HT-29 (cell line): ENCODE measurements around the gene PRKN. TPM values are rescaled to one million over a fixed set of nuclear protein-coding genes. Genes with fewer than 3 reads are reported as not detected.
"Not testable (repeated sequence)": the region's sequence is repeated elsewhere in the genome, so short reads cannot be mapped to it uniquely, and the experiment has no call there.

Experiments used
- DNase-seq: peaks from one replicate; pipeline ENCODE4 v3.0.0-alpha.2; 2015; ENCODE audit warnings: low spot score
- total RNA-seq: library from RNA; depleted of rRNA; stranded (reverse); fragments of >200 nt; shearing (Covaris generic); gene quantifications from 2 replicates; pipeline ENCODE4 v1.2.3, GENCODE V29; 2014

Gene PRKN
- total RNA-seq, 1 experiment from 2014 or later: 3.4 TPM

DNA sequence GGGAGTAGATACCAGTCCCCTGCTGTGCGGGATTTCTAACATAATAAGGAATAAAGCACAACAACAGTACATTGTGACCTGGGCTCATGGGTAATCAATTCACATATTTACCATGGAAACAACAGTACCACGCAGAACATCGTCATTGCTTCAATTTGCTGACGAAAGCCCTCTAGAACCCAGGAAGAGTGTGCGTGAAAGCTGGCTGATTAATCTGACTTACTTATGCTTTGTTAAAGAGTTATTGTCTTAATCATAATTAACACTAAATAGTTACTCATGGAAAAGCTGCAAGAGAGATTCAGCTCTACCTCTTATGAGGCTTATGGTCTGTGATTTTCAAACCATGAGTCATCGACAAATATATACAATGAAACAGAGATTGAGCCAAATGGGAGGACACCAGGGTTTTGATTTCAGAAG is 809.4 kb downstream of the PRKN start:
- no peak for DNase-seq

DNA sequence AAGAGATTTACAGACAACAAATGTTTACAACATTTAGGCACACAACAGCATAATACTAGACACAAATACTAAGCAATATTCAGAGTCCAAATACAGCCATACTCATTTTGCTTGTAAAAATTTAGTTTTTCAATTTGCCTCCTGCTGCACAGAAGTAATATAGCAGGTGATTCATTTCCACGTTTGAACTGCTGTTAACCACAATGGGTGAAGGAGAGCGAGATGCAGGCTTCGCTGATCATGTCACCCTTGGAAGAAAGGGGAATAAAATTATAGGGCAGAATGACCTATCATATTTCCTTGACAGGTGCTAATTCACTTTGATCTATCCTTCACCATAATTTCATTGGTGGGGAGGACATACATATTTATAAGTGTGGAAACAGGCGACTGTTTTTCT is 809.9 kb downstream of the PRKN start:
- no peak for DNase-seq

DNA sequence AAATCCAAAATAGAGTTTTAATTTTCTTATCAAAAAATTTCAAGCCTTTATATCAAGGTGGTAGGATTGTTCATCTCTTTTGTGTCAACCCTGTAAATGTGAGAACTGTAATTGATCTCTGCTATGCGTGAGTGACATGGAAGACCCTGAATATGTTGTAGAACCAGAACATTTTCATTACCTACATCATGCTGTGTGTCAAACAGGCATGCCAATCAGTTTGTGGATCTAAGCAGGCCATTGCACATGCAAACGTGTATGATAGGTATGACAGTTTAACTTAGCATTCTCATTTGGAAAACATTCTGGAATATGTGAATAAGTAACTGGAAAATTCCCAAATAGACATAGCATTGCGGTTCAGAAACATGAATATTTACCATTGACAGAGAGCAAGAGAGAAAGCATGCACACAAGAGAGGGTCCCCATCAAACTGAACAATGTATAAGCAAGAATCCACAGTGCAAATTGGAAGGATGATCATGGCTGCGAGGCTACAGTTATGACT is 812.1 kb downstream of the PRKN start:
- DNase-seq: no peak

DNA sequence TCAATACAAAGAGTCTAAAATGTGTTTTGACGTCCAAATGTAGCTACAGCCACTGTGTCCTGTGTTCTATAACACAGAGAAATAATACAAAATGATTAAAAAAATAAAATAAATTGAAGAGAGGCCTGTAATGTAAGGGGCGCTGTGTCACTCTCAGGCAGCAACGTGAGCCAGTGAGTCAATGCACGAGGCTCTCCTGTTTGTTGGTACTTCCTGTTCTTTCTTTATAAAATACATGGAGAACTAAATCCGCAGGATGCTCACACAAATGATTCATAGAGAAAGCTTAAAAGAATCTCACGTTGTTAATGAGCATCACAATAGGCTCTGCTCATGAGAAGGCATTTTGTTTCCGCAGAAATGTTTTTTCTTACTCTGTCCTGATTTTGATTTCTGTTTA is 818.7 kb downstream of the PRKN start:
- no peak for DNase-seq

DNA sequence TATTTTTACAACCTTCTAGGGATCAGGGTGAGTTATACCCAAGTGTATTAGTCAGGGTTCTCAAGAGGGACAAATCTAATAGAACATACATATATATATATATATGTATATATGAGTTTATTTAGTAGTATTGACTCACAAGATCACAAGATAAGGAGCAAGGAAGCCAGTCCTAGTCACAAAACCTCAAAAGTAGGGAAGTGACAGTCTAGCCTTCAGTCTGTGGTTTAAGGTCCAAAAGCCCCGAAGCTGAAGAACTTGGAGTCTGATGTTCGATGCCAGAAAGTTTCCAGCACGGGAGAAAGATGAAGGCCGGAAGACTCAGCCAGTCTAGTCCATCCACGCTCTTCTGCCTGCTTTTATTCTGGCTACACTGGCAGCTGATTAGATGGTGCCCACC is 821.0 kb downstream of the PRKN start:
- DNase-seq: no peak

DNA sequence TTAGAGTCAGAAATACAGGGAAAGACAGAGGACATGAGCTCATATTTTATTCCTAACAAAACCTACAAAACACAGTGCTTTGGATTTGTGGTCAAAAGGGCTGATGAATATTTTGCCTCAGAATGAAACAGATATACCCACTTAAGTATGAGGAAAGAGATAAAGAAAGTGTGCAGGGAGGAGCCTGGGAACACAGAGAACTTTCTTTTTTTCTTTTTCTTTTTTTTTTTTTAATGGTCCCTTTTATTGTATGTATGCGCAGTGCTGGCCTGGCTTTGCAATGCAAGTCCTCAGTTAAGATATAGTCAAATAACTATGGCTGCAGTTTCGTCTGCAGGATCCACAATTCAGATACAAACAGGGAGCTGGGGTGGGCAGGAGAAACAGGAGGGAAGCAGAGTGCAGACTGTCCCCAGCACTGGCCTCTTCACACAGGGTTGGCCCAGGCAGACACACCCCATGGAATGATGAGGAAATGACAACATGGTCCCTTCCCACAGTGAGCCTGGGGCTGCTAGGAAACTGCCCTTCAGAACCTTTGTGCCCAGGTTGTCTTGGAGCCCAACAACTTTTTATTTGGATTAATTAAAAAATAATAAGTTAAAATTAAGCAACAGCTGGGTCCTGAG is 823.9 kb downstream of the PRKN start:
- DNase-seq: no peak

DNA sequence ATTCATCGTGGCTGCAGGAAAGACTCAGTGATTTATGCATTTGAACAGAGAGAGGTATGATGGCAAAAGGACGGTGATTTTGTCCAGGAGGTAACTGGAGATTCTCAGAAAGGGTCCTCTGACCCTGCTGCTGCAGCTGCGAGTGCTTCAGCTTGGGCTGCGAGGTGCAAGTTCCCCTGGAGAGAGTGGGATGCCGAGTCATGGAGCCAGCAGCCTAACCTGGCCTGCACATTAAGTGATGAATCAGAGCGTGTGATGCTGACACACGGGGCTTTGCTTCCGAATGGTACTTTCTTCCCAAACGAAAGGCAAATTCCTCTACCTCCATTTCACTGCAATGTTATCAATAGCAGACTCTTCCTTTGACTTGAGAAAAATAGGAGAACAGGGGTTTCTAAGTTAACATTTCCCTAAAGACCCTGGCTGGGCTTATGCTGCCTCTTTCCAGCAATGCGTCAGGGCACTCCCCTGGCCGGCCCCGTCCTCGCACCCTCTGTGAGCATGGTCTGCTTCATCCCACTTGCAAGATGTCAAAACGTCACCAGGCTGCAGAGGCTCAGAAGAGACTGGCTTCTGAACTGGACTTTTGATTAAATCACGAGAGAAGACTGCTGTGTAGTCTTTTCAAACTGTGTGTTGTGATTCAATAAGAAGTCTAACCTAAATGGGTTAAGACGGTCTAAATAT is 825.7 kb downstream of the PRKN start:
- DNase-seq: no peak

DNA sequence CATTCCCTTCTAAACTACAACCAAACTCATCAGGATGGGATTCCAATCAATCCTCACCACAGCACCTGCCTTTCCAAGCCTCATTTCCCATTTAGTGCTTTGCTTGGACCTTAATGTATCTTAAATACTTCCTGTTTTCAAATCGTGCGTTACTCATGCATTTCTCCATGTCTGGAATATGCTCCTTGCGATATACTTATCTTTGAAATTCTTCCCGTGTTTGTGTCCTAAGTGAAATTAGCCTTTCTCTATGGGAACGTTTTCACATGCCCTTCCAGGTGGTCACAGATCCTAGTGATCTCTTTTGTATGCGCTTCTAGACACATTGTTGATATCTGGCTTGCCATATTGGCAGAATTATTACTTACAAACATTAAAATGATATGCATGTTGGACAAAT is 833.1 kb downstream of the PRKN start:
- DNase-seq: no peak

DNA sequence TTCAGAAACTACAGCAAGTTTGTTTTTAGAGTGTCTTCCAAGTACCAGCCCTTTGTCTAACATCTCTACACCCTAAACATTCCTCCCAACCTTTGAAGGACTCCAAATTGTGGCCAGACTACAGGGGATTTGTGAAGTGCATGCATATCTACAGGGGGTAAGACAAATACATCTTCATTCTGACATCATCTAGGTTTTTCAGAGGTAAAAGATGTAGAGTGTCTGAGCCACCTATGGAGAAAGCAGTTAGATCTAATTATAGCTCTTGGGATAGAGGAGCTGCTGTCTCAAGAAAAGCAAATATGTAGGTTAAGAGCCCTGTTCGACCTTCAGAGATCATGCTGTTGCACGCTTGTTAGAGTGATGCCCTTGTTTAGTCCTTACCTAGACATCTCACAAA is 836.0 kb downstream of the PRKN start:
- DNase-seq: no peak

DNA sequence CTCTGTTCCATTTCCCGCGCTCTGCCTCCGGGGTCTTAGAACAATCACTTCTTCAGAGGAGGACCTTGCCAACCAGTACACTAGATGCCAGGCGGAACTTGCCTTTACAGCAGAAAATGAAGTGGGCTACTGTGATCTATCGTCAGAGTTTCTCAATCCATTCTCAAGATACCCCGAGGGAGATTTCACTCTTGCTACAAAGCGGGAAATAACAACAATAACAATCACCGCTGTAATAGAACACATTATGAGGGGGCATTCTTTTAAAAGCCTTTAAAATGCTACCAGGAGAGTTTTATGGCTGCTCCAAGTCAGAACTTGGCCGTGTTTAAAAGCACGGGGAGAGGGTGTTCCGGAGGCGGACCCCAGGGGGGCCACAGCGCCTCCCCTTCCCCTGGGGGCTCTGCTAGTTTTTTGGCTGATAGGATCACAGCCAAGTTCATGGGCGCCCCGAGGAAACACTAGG is 836.7 kb downstream of the PRKN start:
- DNase-seq: no peak

DNA sequence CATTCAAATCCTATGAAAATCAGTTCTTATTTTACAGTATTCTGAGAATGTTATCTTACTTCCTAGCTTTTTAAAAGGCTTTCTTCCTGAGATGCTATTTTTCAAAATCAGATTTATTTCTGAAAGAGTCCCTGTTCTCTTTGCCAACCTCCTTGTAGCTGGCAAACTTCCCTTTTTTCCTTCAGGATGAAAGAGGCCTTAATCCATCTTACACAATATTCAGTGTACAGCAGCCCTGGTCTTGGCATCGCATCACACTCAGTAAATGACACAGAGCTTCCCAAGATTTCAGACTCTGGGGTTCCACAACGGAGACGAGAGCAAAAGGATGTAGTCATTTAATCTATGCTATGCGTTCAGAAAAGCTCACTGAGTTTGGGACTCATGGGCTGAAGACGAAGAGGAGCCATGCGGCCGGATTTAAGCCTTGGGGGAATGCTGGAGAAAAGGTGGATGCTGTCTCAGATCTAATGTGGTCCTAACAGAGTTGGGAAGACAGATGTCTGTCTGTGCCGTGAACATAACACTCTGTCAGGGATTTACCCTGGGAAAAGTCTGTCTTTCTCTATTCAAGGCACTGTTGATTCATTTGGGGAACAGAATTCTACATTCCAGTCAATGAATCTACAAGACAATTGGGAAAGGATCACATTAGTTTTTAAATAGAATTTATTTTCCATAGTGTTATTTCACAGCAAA is 837.3 kb downstream of the PRKN start:
- no peak for DNase-seq

DNA sequence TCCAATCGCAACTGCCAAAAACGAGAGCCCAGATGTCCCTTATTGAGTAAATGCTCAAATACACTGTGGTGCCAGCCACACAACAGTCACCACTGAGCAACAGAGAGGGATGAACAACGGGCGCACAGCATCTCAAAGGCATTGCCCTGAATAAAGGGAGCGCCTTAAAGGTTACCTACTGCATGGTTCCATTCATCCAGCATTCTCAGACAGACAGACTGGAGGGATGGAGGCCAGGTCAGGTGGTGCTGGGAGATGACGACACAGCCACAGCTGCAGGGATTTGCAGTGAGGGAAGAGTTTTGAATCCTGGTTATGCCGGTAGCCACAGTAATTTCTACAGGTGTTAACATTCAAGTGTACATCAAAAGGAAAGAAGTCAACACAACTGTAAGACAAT is 838.2 kb downstream of the PRKN start:
- no peak for DNase-seq

DNA sequence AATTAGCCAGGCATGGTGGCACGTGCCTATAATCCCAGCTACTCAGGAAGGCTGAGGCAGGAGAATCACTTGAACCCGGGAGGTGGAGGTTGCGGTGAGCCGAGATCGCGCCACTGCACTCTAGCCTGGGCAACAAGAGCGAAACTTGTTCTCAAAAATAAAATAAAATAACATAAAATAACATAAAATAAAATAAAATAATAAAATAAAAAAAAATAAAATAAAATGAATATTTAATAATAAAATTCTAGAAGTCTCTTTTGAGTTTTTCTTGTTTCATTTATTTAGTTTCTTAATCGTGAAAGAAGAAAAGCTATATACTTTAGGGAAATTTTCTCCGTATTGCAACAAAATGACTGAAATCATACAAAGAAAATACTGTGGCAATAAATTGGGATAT is 841.0 kb downstream of the PRKN start:
- DNase-seq: not testable (repeated sequence)

DNA sequence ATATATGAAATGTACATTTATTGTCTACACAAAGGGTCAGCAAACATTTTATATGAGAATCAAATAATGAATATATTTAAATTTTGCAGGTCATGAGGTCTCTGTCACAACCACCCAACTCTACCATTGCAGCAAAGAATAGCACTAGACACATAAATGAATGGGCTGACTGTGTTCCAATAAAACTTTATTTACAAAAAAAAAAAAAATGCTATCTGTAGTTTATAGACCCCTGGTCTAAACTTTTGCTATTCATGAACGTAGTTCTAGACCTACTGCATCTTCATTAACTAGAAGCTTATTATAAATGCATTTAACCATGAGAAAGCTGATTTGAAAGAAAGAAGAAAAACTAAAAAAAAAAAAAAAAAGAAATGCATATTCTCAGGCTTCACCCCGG is 842.8 kb downstream of the PRKN start:
- no peak for DNase-seq

DNA sequence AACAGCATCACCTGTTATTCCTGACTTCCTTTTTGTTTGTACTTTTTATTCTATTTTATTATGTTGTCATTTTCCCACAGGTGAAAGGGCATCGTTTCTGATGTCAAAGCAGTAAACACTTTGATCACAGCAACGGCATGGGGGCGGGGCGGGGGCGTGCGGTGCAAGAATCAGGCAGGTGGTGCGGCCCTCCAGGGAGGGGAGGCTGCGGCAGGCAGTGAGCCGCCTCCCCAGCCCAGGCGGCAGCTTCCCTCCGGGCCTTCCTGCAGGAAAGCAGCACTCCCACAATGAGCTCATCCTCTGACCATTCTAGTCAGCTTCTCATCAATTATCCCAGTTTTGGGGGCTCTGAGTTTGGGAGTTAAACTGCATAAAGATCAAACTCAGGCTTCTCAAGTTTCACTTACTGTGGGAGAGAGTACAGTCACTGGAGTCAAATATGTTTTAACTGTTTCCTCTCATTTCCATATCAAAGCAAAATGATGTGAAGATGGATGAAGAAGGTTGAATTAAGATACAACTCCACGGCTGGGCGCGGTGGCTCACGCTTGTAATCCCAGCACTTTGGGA is 845.3 kb downstream of the PRKN start:
- DNase-seq: no peak

DNA sequence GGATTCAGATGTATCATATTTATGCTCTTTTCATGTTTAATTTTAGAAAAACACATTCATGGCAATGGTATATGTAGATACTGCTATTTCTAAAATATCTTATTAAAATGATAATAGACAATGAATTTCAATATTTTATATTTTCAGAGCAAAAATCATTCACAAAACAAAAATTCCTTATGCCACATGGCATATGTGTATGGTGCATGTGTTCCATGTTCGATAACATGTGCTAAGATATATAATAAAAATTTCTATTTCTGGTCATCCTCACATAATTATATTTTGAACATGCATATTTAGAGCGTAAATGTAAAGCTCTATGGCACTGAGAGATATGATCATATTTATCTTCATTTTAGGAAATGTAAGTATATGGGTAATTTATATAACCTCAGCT is 847.5 kb downstream of the PRKN start:
- DNase-seq: no peak

DNA sequence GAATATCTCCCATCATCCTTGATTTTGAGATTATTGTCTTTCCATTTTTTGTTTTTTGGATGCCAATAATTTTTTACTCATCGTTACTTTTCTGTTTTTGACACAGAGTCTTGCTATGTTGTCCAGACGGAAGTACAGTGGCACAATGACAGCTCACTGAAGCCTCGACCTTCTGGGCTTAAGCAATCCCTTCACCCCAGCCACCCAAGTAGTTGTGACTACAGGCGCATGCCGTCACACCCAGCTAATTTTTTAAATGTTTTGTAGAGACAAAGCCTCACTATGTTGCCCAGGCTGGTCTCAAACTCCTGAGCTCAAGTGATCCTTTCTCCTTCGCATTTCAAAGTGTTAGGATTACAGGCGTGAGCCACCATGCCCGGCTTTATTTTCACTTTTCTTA is 851.3 kb downstream of the PRKN start:
- DNase-seq: no peak

DNA sequence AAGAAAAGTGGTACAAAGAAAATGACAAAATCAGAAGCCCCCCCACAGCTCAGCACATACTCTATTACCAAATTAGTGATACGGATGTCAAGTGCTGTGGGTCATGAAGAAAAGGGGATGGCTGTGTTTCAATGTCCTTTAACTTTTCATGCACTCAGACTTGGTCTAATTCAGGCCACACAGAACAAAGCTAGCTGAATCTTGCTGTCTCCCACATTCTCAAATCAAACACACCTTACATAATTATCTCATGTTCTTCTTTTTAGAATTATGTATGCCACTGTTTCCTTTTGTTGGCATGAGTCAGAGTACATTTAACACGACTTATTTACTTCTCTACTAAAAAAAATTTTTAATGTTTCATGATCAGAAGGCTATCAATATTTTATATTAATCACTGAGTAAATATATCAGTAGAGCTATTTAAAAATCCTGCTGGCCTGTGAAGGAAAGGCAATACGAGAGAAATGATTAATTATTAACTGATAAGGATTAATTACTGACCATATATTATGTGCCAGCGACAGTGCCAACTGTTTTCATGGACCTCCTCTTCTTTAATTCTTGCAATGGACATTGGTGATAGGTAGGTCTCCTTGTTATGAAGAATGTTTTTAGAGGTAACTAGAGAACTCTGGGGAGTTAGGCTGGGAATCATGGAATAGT is 857.2 kb downstream of the PRKN start:
- DNase-seq: no peak

DNA sequence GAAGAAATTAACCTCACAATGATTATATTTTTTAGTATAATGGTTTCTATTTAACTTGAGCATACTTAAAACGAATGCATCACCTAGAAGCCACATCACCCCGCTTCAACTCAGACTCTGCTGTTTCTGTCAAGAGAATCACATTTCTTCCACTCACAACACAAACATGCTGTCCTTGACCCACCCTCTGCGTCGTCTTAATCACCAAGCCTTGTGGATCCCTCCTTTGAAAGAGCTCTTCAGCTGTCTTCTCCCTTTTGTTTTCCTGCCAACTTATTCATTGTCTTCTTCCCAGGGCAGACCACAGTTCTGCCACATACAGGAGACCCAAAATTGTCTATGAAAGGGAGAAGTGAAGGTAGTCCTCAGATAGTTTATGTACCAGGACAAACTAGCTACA is 858.1 kb downstream of the PRKN start:
- DNase-seq: no peak

DNA sequence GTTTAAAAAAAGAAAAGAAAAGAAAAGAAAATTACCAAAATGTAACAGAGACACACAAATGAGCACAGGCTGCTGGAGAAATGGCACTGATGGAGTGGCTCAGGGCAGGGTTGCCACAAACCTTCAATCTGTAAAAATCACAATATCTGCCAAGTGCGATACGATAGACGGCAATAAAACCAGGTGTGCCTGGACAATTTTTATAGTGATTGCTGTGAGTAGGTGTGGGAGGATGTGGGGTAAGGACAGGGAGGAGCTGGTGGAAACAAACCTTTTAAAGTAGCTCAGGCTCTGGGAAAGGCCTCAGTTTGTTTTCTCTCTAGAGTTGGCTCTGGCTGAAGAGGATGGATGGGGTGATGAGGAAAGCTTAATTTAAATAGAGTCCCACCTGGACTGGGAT is 861.0 kb downstream of the PRKN start:
- DNase-seq: no peak

DNA sequence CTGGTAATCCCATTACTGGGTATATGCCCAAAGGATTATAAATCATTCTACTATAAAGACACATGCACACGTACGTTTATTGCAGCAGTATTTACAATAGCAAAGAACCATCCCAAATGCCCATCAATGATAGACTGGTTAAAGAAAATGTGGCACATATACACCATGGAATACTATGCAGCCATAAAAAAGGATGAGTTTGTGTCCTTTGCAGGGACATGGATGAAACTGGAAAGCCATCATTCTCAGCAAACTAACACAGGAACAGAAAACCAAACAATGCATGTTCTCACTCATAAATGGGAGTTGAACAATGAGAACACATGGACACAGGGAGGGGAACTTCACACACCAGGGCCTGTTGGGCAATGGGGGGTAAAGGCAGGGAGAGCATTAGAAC is 866.5 kb downstream of the PRKN start:
- not testable (repeated sequence) for DNase-seq

DNA sequence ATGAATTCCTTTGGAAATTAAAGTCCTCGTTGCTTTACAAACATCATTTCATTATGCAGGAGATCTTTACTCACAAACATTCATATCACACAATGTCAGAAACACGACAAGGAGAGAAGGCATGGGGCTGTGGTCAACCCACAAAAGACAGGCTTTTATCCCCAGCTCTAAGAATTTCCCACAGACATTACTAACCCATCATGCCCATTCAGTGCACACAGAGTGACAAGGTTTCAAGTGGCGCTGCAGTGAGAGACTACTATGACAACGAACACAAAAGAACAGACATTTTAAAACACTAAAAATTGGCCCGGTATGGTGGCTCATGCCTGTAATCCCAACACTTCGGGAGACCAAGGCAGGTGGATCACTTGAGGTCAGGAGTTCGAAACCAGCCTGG is 873.9 kb downstream of the PRKN start:
- DNase-seq: no peak
